Stimulated activated CD4-positive, alpha-beta T cell treated with anti-CD3 and anti-CD28 coated beads, Interleukin-1b, Interleukin-23, amount 100 ng/mL, for 1 hour (primary cell): ENCODE data around the gene OR1Q1.
"Not testable (repeated sequence)": the region's sequence is repeated elsewhere in the genome, so short reads cannot be mapped to it uniquely, and the experiment has no call there.

ENCODE experiments used
- DNase-seq, 2 donors: peaks; one replicate each; pipeline ENCODE4 v3.0.0-alpha.2; 2020; ENCODE audit warnings: low read depth in 2 of 2

The OR1Q1 gene, protein sequence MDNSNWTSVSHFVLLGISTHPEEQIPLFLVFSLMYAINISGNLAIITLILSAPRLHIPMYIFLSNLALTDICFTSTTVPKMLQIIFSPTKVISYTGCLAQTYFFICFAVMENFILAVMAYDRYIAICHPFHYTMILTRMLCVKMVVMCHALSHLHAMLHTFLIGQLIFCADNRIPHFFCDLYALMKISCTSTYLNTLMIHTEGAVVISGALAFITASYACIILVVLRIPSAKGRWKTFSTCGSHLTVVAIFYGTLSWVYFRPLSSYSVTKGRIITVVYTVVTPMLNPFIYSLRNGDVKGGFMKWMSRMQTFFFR

DNA sequence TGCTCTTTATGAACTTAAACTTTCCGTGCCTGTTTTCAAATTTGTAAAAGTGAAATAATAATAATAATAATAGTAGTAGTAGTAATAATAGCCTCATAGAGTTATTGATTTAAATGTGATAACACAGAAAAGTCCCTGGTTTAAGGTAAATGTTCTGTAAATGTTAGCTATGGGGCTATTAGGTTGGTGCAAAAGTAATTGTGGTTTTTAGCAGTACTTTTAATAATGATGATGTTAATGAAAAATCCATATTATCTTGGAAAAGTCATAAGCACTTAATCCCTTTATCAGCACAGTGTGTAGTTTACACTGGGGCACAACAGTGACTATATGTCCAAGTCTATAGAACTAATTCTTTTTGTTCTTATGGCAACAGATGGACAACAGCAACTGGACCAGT lies at the start of gene OR1Q1:
TSS of gene OR1Q1 (plus strand) at position 377 of the 400 bp plus-strand sequence. CDS start at position 377, 0 bp downstream.
- no peak for DNase-seq

DNA sequence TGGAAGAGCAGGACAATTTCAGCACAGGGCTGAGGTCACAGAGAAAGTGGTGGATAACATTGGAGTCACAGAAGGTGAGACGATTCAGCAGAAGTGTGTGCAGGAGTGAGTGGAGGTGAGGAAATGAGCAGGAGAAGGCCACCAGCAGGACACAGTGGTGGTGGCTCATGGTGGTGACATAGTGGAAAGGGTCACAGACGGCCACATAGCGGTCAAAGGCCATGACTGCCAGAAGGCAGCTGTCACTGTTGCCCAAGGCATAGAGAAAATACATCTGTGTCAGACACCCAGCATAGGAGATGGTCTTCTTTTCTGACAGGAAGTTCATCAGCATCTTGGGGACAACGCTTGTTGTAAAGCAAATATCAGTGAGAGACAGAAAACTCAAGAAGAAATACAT lies 46.6 kb upstream of the OR1Q1 start:
- no peak for DNase-seq

DNA sequence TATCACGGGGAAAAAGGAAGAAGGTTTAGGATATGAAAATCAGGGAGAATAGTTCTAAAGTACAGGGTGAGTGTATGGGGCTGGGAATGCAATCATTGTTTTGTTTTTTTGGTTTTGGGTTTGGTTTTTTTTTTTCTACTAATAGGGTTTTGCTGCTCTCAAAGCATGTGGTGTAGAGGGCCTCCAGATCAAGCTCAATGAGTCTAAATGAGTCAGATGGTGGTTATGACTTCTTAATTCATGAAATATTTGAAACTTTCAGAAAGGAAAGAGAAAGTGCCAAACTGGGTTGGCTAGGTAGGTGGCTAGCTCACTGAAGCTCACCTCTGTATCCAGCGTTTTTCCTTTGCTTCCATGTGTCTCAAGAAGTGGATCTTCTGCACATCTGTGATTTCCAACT lies 42.1 kb upstream of the OR1Q1 start:
- no peak for DNase-seq

DNA sequence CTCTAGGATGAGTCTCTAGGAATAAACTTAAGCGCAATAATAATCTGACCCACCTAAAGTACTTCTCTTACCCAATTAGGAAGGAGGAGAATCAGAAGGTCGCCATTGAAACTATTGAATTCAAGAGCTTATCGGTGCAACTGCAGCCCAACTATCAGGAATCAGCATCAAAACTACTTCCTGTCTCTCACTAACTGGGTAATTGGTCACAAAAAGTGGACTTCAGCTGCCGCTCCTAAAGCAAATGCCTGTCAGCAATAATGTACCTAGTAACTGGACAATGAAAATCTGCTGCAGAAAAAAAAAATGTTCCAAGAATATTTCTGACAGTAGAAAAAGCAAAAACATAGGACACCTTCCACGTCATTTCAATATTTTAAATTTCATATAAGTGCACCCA lies 34.7 kb upstream of the OR1Q1 start:
- no peak for DNase-seq

DNA sequence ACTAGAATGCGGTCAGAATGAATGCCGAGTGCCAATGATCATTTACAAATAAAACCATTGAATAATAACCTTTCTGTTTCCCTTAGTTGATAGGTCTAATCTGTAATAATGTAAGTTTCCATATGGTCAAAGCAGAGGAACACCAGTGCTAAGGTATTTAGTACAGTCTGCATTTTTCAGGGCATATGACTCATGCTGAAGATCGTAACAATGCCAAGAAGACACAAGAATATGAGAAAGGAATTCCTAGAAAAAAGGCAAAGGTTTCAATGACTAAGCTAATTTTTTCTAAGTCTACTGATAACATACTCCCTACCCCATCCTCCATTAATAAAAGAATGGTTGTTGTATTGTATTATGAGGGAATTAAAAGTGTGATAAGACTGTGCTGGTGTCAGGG lies 34.2 kb upstream of the OR1Q1 start:
- no peak for DNase-seq

DNA sequence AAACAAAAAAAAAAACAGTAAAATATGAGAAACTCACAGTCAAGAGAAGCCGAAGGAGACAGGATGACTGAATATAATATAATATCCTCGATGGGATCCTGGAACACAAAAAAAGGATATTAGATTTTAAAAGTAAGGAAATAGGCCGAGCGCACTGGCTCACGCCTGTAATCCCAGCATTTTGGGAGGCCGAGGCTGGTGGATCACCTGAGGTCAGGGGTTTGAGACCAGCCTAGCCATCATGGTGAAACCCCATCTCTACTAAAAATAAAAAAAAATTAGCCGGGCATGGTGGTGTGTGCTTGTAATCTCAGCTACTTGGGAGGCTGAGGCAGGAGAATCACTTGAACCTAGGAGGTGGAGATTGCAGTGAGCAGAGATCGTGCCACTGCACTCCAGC lies 31.3 kb upstream of the OR1Q1 start, which contains the start of gene OR1L8:
TSS of gene OR1L8 (minus strand) at position 101 of the 400 bp plus-strand sequence. CDS start 14,907 bp downstream, outside the sequence.
- DNase-seq, result not testable (repeated sequence)

DNA sequence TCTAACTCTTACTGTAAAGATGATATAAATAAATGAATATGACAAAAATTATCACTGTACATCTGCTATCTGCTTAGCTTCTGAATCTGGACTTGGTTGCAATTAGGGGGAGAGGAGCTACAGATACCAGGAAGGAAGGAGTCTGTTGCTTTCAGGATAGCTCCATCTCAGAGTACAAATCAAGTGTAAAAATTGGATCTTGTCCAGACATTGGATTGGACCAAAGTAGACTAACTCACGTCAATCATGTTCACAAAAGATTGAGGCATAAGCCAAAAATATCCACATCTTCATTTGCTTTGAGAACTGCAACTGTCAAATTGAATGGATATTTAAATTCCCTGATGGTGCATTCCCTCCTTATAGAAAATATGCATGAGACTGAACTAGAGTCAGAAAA lies 8.8 kb upstream of the OR1Q1 start:
- no peak for DNase-seq

DNA sequence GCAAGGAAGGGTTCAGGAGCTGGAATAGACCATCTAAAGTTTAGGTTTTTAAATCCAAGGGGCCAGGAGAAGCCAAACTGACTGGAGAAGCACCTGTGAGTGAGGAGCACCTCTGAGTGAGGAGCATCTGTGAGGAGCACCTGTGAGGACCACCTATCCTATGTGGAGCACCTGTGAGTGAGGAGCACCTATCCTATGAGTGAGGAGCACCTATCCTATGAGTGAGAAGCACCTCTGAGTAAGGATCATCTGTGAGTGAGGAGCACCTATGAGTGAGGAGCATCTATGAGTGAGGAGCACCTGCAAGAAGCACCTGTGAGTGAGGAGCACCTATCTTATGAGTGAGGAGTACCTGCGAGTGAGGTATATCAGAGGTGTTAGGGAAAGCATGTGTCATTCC lies 8.0 kb upstream of the OR1Q1 start:
- no peak for DNase-seq

DNA sequence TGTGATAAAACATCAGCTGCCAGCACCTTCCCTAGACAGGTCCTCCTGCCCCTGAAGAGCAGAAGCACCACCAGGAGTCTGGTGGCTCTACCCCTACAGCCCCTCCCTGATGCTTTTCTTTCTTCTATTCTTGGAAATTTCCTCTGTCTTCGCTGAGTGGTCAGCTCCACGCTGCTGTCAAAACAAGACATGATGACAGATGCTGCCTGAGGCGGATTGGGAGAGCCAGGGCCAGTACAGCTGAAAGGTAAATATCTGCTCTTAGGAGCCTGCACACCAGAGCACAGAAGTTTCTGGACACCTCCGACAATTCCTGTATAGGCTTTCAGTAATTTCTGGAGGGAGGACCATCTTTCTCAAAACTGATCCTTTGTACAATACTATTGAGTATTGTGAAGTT lies 4.7 kb upstream of the OR1Q1 start:
- DNase-seq, result no peak

DNA sequence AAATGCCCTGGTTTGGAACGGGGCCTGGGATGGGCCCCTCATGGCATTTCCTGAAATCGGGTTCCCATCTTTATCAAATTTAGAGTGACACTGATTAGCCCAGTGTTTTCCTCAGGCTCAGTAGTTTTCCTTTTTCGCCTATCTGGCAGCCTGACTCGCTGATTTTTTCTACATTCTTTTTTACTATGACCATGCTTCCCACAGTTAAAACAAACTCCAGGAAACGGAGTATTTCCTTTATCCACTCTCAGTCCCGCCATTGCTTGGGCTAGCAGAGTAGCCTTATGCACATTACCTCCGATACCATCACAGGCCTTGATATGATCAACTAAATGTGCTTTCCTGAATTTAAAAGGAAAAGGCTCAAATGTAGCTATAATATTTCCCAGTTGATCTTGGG lies 5.5 kb downstream of the OR1Q1 start:
- no peak for DNase-seq

DNA sequence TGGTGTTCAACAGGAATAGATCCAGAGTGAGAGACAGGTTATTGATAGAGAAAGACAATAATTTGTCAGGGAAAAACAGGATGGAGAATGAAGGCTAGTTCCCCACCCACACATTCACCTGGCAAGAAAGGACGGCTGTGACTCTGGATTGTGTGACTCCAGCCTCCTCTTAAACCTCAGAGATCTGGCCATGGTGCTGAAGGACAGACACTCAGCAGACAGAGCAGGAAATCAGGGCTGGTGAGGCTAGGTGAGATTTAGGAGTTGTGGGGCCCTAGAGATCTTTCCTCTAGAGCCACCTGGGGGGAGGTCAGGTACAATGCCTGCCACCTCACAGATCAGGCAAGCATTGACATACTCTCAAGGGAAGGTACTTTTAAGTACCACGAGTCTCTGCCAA lies 27.7 kb downstream of the OR1Q1 start:
- DNase-seq, result no peak

DNA sequence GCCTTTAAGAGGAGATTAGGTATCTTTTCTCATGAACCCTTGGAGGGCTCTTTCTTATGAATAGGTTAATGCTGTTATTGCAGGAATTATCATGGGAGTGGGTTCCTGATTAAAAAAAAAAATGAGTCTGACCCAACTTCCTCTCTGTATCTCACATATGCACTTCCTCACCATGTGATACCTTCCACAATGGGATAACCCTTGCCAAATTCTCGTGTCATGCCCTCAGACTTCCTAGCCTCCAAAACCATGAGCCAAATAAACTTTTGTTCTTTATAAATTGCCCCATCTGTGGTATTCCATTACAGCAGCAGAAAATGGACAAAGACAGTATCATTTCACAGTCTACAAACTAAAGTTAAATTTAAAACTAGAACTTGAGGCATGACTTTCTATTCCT lies 41.8 kb downstream of the OR1Q1 start:
- no peak for DNase-seq

DNA sequence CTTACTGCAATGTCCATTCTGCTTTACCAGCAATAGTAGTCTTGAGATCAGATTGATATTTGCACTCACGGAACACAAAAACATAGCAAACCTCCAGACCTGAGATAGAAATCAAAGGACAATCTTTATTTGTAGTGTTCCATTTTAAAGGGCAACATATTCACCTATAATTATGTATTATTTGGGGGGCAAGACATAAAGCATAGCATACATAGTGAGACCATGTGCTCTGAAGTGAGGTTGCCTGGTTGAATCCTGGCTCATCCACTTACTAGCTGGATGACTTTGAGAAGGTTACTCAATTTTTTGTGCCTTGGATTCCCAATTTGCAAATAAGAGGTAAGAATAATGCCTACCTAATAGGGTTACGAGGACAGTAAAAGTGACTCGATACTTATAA lies 43.0 kb downstream of the OR1Q1 start, which contains the start of gene OR1B1:
TSS of gene OR1B1 (minus strand) at position 101 of the 400 bp plus-strand sequence.
- no peak for DNase-seq

DNA sequence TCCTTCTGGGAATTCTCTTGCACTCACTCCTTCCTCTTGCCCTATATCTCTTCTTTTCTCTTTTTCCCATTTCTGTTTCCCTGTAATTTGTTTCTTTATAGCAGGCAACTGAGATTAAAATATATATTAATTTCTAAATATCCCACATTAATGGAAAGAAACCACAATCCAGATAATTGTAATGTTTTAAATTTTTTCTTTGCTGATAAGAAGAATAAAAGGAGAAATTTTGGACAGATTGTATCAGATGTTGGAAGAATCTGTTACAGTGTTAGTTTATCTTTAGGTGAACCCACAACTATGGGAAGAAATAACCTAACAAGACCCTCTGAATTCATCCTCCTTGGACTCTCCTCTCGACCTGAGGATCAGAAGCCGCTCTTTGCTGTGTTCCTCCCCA lies 46.9 kb downstream of the OR1Q1 start, which contains the start of gene OR1L1:
TSS of gene OR1L1 (plus strand) at position 301 of the 400 bp plus-strand sequence. CDS start at position 301, 0 bp downstream.
- no peak for DNase-seq
